ENCODE results near the gene SNTN.

Gene SNTN

GRCh38 chr3:63631670-63632069 is 20.8 kb upstream of the SNTN start:
- DNase-seq (ENCODE audit: low spot score), result no peak
- Histone ChIP-seq H4K8ac (ENCODE audit: low read depth, low read length) (no peak overlapping the region), H3K4ac (ENCODE audit: low read length) (no peak overlapping the region), H2BK12ac (ENCODE audit: low read length) (no peak overlapping the region), H3K36me3 (replicated peaks in 1 of 2; ENCODE audit: control insufficient read depth in 2 of 2, insufficient read depth in 2 of 2, low read length in 2 of 2) (peaks cover 0 to 1% of the 10 kb centered on the region in 2 donors), H3K27me3 (ENCODE audit: control insufficient read depth in 3 of 3, insufficient read depth in 3 of 3, low read depth in 1 of 3, low read length in 3 of 3) (peaks cover 0 to 2% (median 0%) of the 10 kb centered on the region in 3 experiments), H3K4me1 (ENCODE audit: control insufficient read depth in 2 of 2, insufficient read depth in 1 of 2, low read depth in 1 of 2, low read length in 2 of 2) (peaks cover 0 to 3% of the 10 kb centered on the region in 2 donors), H3K9me3 (replicated peaks in 1 of 2; ENCODE audit: control insufficient read depth in 2 of 2, insufficient read depth in 1 of 2, low read depth in 1 of 2, low read length in 2 of 2) (peaks cover 0 to 1% of the 10 kb centered on the region in 2 donors), H3K79me1 (ENCODE audit: low read depth, low read length) (no peaks in the 10 kb centered on the region), H3K4me3 (ENCODE audit: low read length in 2 of 2) (no peak overlapping the region), H3K23ac (ENCODE audit: low read depth, low read length, poor library complexity) (no peak overlapping the region), H2BK15ac (ENCODE audit: low read length) (no peak overlapping the region), H3K27ac (replicated peaks; ENCODE audit: low read length) (no peak overlapping the region), H3K14ac (ENCODE audit: low read length) (no peak overlapping the region), H3K4me2 (ENCODE audit: insufficient read depth, low read length, poor library complexity, severe bottlenecking) (no peak overlapping the region), H2AFZ (ENCODE audit: low read length) (no peak overlapping the region), H3K9ac (ENCODE audit: low read depth, low read length, poor library complexity) (no peak overlapping the region), H2AK5ac (ENCODE audit: low read depth, low read length) (no peak overlapping the region), H2BK5ac (ENCODE audit: low read length) (no peak overlapping the region), H3K18ac (ENCODE audit: low read length) (no peak overlapping the region), H2BK120ac (ENCODE audit: low read depth, low read length) (no peak overlapping the region), H4K91ac (ENCODE audit: low read depth, low read length, poor library complexity) (no peak overlapping the region)
- no CpG with 5 or more reads among the region's 4 CpGs for WGBS, 2 donors (ENCODE audit: extremely low coverage in 2 of 2, insufficient read length in 2 of 2, insufficient replicate concordance in 1 of 2)

GRCh38 chr3:63635186-63635585 is 17.3 kb upstream of the SNTN start:
- H3K27ac ChIP-seq (replicated peaks; ENCODE audit: low read length), result no peak overlapping the region
- no peak overlapping the region for H3K4me2 ChIP-seq (ENCODE audit: insufficient read depth, low read length, poor library complexity, severe bottlenecking)
- H2BK12ac ChIP-seq (ENCODE audit: low read length), result no peak overlapping the region
- H2BK15ac ChIP-seq (ENCODE audit: low read length), result no peak overlapping the region
- no peak overlapping the region for H2BK120ac ChIP-seq (ENCODE audit: low read depth, low read length)
- H2AFZ ChIP-seq (ENCODE audit: low read length), result no peak overlapping the region
- H4K8ac ChIP-seq (ENCODE audit: low read depth, low read length), result no peak overlapping the region
- H3K9ac ChIP-seq (ENCODE audit: low read depth, low read length, poor library complexity), result no peak overlapping the region
- H4K91ac ChIP-seq (ENCODE audit: low read depth, low read length, poor library complexity), result no peak overlapping the region
- DNase-seq (ENCODE audit: low spot score), result no peak
- H3K23ac ChIP-seq (ENCODE audit: low read depth, low read length, poor library complexity), result no peak overlapping the region
- H3K18ac ChIP-seq (ENCODE audit: low read length), result no peak overlapping the region
- no peaks in the 10 kb centered on the region for H3K79me1 ChIP-seq (ENCODE audit: low read depth, low read length)
- peaks cover 0 to 3% of the 10 kb centered on the region in 2 donors for H3K4me1 ChIP-seq (ENCODE audit: control insufficient read depth in 2 of 2, insufficient read depth in 1 of 2, low read depth in 1 of 2, low read length in 2 of 2)
- no peak overlapping the region for H3K14ac ChIP-seq (ENCODE audit: low read length)
- peaks cover 0 to 2% (median 0%) of the 10 kb centered on the region in 3 experiments for H3K27me3 ChIP-seq (ENCODE audit: control insufficient read depth in 3 of 3, insufficient read depth in 3 of 3, low read depth in 1 of 3, low read length in 3 of 3)
- WGBS, 2 donors (ENCODE audit: extremely low coverage in 2 of 2, insufficient read length in 2 of 2, insufficient replicate concordance in 1 of 2), result no CpG with 5 or more reads among the region's 3 CpGs
- H2AK5ac ChIP-seq (ENCODE audit: low read depth, low read length), result no peak overlapping the region
- peaks cover 0 to 1% of the 10 kb centered on the region in 2 donors for H3K36me3 ChIP-seq (replicated peaks in 1 of 2; ENCODE audit: control insufficient read depth in 2 of 2, insufficient read depth in 2 of 2, low read length in 2 of 2)
- no peak overlapping the region for H3K4ac ChIP-seq (ENCODE audit: low read length)
- H2BK5ac ChIP-seq (ENCODE audit: low read length), result no peak overlapping the region
- no peak overlapping the region for H3K4me3 ChIP-seq (ENCODE audit: low read length in 2 of 2)
- peaks cover 0 to 3% of the 10 kb centered on the region in 2 donors for H3K9me3 ChIP-seq (replicated peaks in 1 of 2; ENCODE audit: control insufficient read depth in 2 of 2, insufficient read depth in 1 of 2, low read depth in 1 of 2, low read length in 2 of 2)

- Histone ChIP-seq H2BK120ac (ENCODE audit: low read depth, low read length) (no peak overlapping the region), H4K91ac (ENCODE audit: low read depth, low read length, poor library complexity) (no peak overlapping the region), H3K14ac (ENCODE audit: low read length) (no peak overlapping the region), H3K4me2 (ENCODE audit: insufficient read depth, low read length, poor library complexity, severe bottlenecking) (no peak overlapping the region), H2BK5ac (ENCODE audit: low read length) (no peak overlapping the region), H3K36me3 (replicated peaks in 1 of 2; ENCODE audit: control insufficient read depth in 2 of 2, insufficient read depth in 2 of 2, low read length in 2 of 2) (no peaks in the 10 kb centered on the region), H3K23ac (ENCODE audit: low read depth, low read length, poor library complexity) (no peak overlapping the region), H3K4me1 (ENCODE audit: control insufficient read depth in 2 of 2, insufficient read depth in 1 of 2, low read depth in 1 of 2, low read length in 2 of 2) (peaks cover 0 to 2% of the 10 kb centered on the region in 2 donors), H3K4ac (ENCODE audit: low read length) (no peak overlapping the region), H4K8ac (ENCODE audit: low read depth, low read length) (no peak overlapping the region), H3K27me3 (ENCODE audit: control insufficient read depth in 3 of 3, insufficient read depth in 3 of 3, low read depth in 1 of 3, low read length in 3 of 3) (no peaks in the 10 kb centered on the region), H3K27ac (replicated peaks; ENCODE audit: low read length) (no peak overlapping the region), H3K9ac (ENCODE audit: low read depth, low read length, poor library complexity) (no peak overlapping the region), H3K9me3 (replicated peaks in 1 of 2; ENCODE audit: control insufficient read depth in 2 of 2, insufficient read depth in 1 of 2, low read depth in 1 of 2, low read length in 2 of 2) (peaks cover 0 to 3% of the 10 kb centered on the region in 2 donors), H2AFZ (ENCODE audit: low read length) (no peak overlapping the region), H3K18ac (ENCODE audit: low read length) (no peak overlapping the region), H3K4me3 (ENCODE audit: low read length in 2 of 2) (no peak overlapping the region), H3K79me1 (ENCODE audit: low read depth, low read length) (no peaks in the 10 kb centered on the region), H2BK12ac (ENCODE audit: low read length) (no peak overlapping the region), H2AK5ac (ENCODE audit: low read depth, low read length) (no peak overlapping the region), H2BK15ac (ENCODE audit: low read length) (no peak overlapping the region)
- DNase-seq (ENCODE audit: low spot score), result no peak
- no CpG with 5 or more reads among the region's 2 CpGs for WGBS, 2 donors (ENCODE audit: extremely low coverage in 2 of 2, insufficient read length in 2 of 2, insufficient replicate concordance in 1 of 2)
Observed at GRCh38 chr3:63639806-63640205, 12.7 kb upstream of the SNTN start.

DNA sequence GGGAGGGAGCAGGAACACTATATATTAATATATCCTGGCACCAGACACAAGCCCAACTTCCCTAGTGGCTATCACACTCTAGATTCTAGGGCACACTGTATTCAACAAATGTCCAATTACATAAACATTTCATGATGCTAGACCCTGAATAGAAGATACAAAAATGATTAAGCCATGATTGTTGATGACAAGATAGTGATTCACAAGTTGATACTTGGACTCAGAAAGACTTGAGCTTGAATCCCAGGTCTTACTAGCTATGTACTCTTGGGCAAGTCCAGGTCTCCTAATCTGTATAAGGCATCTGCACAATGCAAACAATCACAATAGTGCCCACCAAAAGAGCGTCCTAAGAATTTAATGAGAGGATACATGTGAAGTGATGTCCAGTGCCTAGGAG is 10.0 kb upstream of the SNTN start:
- Histone ChIP-seq H3K23ac (ENCODE audit: low read depth, low read length, poor library complexity) (no peak overlapping the region), H2AK5ac (ENCODE audit: low read depth, low read length) (no peak overlapping the region), H2BK15ac (ENCODE audit: low read length) (no peak overlapping the region), H3K14ac (ENCODE audit: low read length) (no peak overlapping the region), H3K4me3 (ENCODE audit: low read length in 2 of 2) (no peak overlapping the region), H4K91ac (ENCODE audit: low read depth, low read length, poor library complexity) (no peak overlapping the region), H3K9ac (ENCODE audit: low read depth, low read length, poor library complexity) (no peak overlapping the region), H3K18ac (ENCODE audit: low read length) (no peak overlapping the region), H4K8ac (ENCODE audit: low read depth, low read length) (no peak overlapping the region), H3K4ac (ENCODE audit: low read length) (no peak overlapping the region), H3K9me3 (replicated peaks in 1 of 2; ENCODE audit: control insufficient read depth in 2 of 2, insufficient read depth in 1 of 2, low read depth in 1 of 2, low read length in 2 of 2) (no peaks in the 10 kb centered on the region), H3K27ac (replicated peaks; ENCODE audit: low read length) (no peak overlapping the region), H3K27me3 (ENCODE audit: control insufficient read depth in 3 of 3, insufficient read depth in 3 of 3, low read depth in 1 of 3, low read length in 3 of 3) (no peaks in the 10 kb centered on the region), H2BK120ac (ENCODE audit: low read depth, low read length) (no peak overlapping the region), H3K4me1 (ENCODE audit: control insufficient read depth in 2 of 2, insufficient read depth in 1 of 2, low read depth in 1 of 2, low read length in 2 of 2) (no peaks in the 10 kb centered on the region), H2AFZ (ENCODE audit: low read length) (no peak overlapping the region), H3K79me1 (ENCODE audit: low read depth, low read length) (no peaks in the 10 kb centered on the region), H3K4me2 (ENCODE audit: insufficient read depth, low read length, poor library complexity, severe bottlenecking) (no peak overlapping the region), H2BK5ac (ENCODE audit: low read length) (no peak overlapping the region), H3K36me3 (replicated peaks in 1 of 2; ENCODE audit: control insufficient read depth in 2 of 2, insufficient read depth in 2 of 2, low read length in 2 of 2) (no peaks in the 10 kb centered on the region), H2BK12ac (ENCODE audit: low read length) (no peak overlapping the region)
- no CpG with 5 or more reads among the region's 1 CpG for WGBS, 2 donors (ENCODE audit: extremely low coverage in 2 of 2, insufficient read length in 2 of 2, insufficient replicate concordance in 1 of 2)
- no peak for DNase-seq (ENCODE audit: low spot score)
